HCT116 (cell line): ENCODE data around the gene IP6K3. TPM values are rescaled to one million over a fixed set of nuclear protein-coding genes. Genes with fewer than 3 reads are reported as not detected.

Experiments
- ATAC-seq: fragments of 200-7000 bp; cut with Tn5 transposase; 2 replicates; pipeline ENCODE4 v1.9.1; 2020; ENCODE audit warnings: mild to moderate bottlenecking, moderate library complexity
- BruUV-seq: library from RNA; stranded (reverse); fragments of 400-500 nt; replicated peaks from 2 replicates; lab custom pipeline; 2021; lab: Mats Ljungman, UMichigan
- CTCF ChIA-PET: fragments of 300-600 bp; sonication (Branson Sonifier 250); formaldehyde crosslinking; loops from one replicate; lab custom pipeline; 2021; ENCODE audit warnings: antibody characterized with exemption; lab: Charles Lee
- POLR2A ChIA-PET: fragments of 300-600, 350-600 bp; sonication (Branson Sonifier 250); formaldehyde crosslinking; loops from one replicate; lab custom pipeline; 2021; ENCODE audit warnings: antibody characterized with exemption; lab: Charles Lee
- RAD21 ChIA-PET, 2 experiments: fragments of 300-600 bp; sonication (Branson Sonifier 250); formaldehyde crosslinking; loops; one replicate each; lab custom pipeline; 2023; ENCODE audit warnings: low total read pairs in 2 of 2; ENCODE audit not compliant: uncharacterized antibody in 2 of 2, unreplicated experiment in 2 of 2, low non-redundant PET in 1 of 2; lab: Charles Lee
- DNase-seq: peaks from one replicate; pipeline ENCODE4 v3.0.0-alpha.2; 2010; ENCODE audit warnings: low read depth, low spot score
- H2AFZ ChIP-seq: fragments of 200-600 bp; shearing (Covaris generic), sonication (generic); 2 replicates; pipeline ENCODE4 v1.6.1; 2017; ENCODE audit warnings: low read depth, mixed run types, mixed read lengths, antibody characterized with exemption, low read length; ENCODE audit not compliant: poor library complexity, severe bottlenecking
- H3K27ac ChIP-seq: 2 replicates; pipeline ENCODE4 v1.5.1; 2012; ENCODE audit warnings: low read depth, low read length
- H3K27me3 ChIP-seq: fragments of 200-600 bp; sonication (generic); 2 replicates; pipeline ENCODE4 v1.6.1; 2016; ENCODE audit warnings: mixed run types, low read length, mixed read lengths; ENCODE audit not compliant: insufficient read depth
- H3K36me3 ChIP-seq, 2 experiments: fragments of 200-500 bp in 1 of 2; fragments of 200-600 bp in 1 of 2; sonication (Bioruptor generic) in 1 of 2; sonication (generic) in 1 of 2; 2 replicates each; pipeline versions ENCODE4 v1.5.1 to v1.6.1; 2014 to 2016; ENCODE audit warnings: low read length in 2 of 2, inconsistent platforms in 1 of 2, mixed read lengths in 1 of 2, mixed run types in 1 of 2; ENCODE audit not compliant: insufficient read depth in 2 of 2, control insufficient read depth in 1 of 2
- H3K4me1 ChIP-seq, 2 experiments: fragments of 200-600 bp in 1 of 2; sonication (generic) in 1 of 2; 2 replicates each; pipeline versions ENCODE4 v1.5.1 to v1.6.1; 2012 to 2017; ENCODE audit warnings: low read length in 2 of 2, inconsistent platforms in 1 of 2, mild to moderate bottlenecking in 1 of 2, mixed read lengths in 1 of 2, mixed run types in 1 of 2, moderate library complexity in 1 of 2; ENCODE audit not compliant: insufficient read depth in 2 of 2, control insufficient read depth in 1 of 2
- H3K4me2 ChIP-seq: fragments of 200-600 bp; sonication (generic); 2 replicates; pipeline ENCODE4 v1.6.1; 2017; ENCODE audit warnings: mixed run types, low read length, mixed read lengths
- H3K4me3 ChIP-seq, 2 experiments: fragments of 200-600 bp in 1 of 2; sonication (generic) in 1 of 2; replicated peaks in 1 of 2; 2 replicates each; pipeline ENCODE4 v1.5.1; 2011 to 2016; ENCODE audit warnings: low read length in 2 of 2, control low read depth in 1 of 2, low read depth in 1 of 2, mild to moderate bottlenecking in 1 of 2, mixed read lengths in 1 of 2, mixed run types in 1 of 2
- H3K79me2 ChIP-seq: fragments of 200-600 bp; sonication (generic); 2 replicates; pipeline ENCODE4 v1.6.1; 2017; ENCODE audit warnings: mild to moderate bottlenecking, mixed run types, low read length, moderate library complexity, mixed read lengths; ENCODE audit not compliant: insufficient read depth
- H3K9ac ChIP-seq: fragments of 200-600 bp; sonication (generic); 2 replicates; pipeline ENCODE4 v1.6.1; 2016; ENCODE audit warnings: low read length, mixed read lengths
- H3K9me2 ChIP-seq: fragments of 200-600 bp; sonication (generic), shearing (Covaris generic); 2 replicates; pipeline ENCODE4 v1.6.1; 2017; ENCODE audit warnings: mixed run types, mild to moderate bottlenecking, moderate library complexity; ENCODE audit not compliant: insufficient read depth
- H3K9me3 ChIP-seq, 2 experiments: fragments of 200-500 bp in 1 of 2; fragments of 200-600 bp in 1 of 2; sonication (Bioruptor generic) in 1 of 2; sonication (generic) in 1 of 2; 2 replicates each; pipeline ENCODE4 v1.6.1; 2014 to 2017; ENCODE audit warnings: low read length in 2 of 2, mixed read lengths in 2 of 2, inconsistent platforms in 1 of 2, low read depth in 1 of 2, mild to moderate bottlenecking in 1 of 2, mixed run types in 1 of 2, moderate library complexity in 1 of 2; ENCODE audit not compliant: control insufficient read depth in 1 of 2, insufficient read depth in 1 of 2
- H4K20me1 ChIP-seq: fragments of 200-600 bp; sonication (generic), shearing (Covaris generic); 2 replicates; pipeline ENCODE4 v1.6.1; 2017; ENCODE audit warnings: mixed run types, mild to moderate bottlenecking, moderate library complexity; ENCODE audit not compliant: insufficient read depth
- CTCF ChIP-seq, 3 experiments: fragments of 200-600 bp in 1 of 3; sonication (generic) in 1 of 3; IDR thresholded peaks in 2 of 3; conservative IDR thresholded peaks in 1 of 3; 2 replicates each; pipeline ENCODE4 v1.5.1; 2012 to 2017; ENCODE audit warnings: low read depth in 2 of 3, low read length in 2 of 3, antibody characterized with exemption in 1 of 3, borderline replicate concordance in 1 of 3, control low read depth in 1 of 3, mild to moderate bottlenecking in 1 of 3, mixed read lengths in 1 of 3, mixed run types in 1 of 3, moderate library complexity in 1 of 3; ENCODE audit not compliant: insufficient read depth in 1 of 3
- EGR1 ChIP-seq: IDR thresholded peaks from 2 replicates; pipeline ENCODE4 v1.6.1; 2012; ENCODE audit warnings: low read depth
- FOSL1 ChIP-seq: IDR thresholded peaks from 2 replicates; pipeline ENCODE4 v1.6.1; 2012; ENCODE audit warnings: low read depth
- MAX ChIP-seq: IDR thresholded peaks from 2 replicates; pipeline ENCODE4 v1.6.1; 2012
- POLR2AphosphoS5 ChIP-seq: IDR thresholded peaks from 2 replicates; pipeline ENCODE4 v1.6.1; 2011; ENCODE audit warnings: mild to moderate bottlenecking, low read depth, low read length, moderate library complexity
- RAD21 ChIP-seq: IDR thresholded peaks from 2 replicates; pipeline ENCODE4 v1.6.1; 2012; ENCODE audit warnings: low read depth, mild to moderate bottlenecking
- REST ChIP-seq: IDR thresholded peaks from 2 replicates; pipeline ENCODE4 v1.6.1; 2012; ENCODE audit warnings: low read depth
- SP1 ChIP-seq: IDR thresholded peaks from 2 replicates; pipeline ENCODE4 v1.6.1; 2012; ENCODE audit warnings: low read depth
- ZBTB33 ChIP-seq: IDR thresholded peaks from 2 replicates; pipeline ENCODE4 v1.6.1; 2011; ENCODE audit warnings: mild to moderate bottlenecking, low read length, moderate library complexity; ENCODE audit not compliant: insufficient replicate concordance; ENCODE audit errors: extremely low read depth
- intact Hi-C: fragments of 100-400 bp; cut with micrococcal nuclease; formaldehyde crosslinking; loops from 2 replicates; pipeline ENCODE4 v1.10.0; 2022
- total RNA-seq: library from RNA; stranded (reverse); gene quantifications from one replicate; pipeline ENCODE4 v1.2.1, GENCODE V29; 2021; ENCODE audit not compliant: unreplicated experiment

Gene IP6K3
- total RNA-seq, 1 experiment from 2014 or later: not detected

GRCh38 chr6:33766921-33767907, 20.5 kb upstream of the IP6K3 start:
- Histone ChIP-seq H3K27me3 (no peaks in the 10 kb centered on the region), H3K9ac (no peak overlapping the region), H3K36me3 (no peaks in the 10 kb centered on the region), H3K79me2 (no peaks in the 10 kb centered on the region), H2AFZ (no peak overlapping the region), H3K9me2 (no peaks in the 10 kb centered on the region), H3K4me1 (peaks cover 12 to 23% of the 10 kb centered on the region in 2 experiments), H3K4me3 (no peak overlapping the region), H3K4me2 (no peak overlapping the region), H3K9me3 (no peaks in the 10 kb centered on the region), H4K20me1 (no peaks in the 10 kb centered on the region), H3K27ac (no peak overlapping the region)
- no peak for ATAC-seq
- intact Hi-C loops: no loop called here
- DNase-seq: no peak
- CTCF ChIA-PET: interaction anchor here (0.7 to 1.9 kb wide), 4 partner anchors 8 to 379 kb away, joined by 3 to 8 read pairs (median 4); partner anchors contain the start of gene UQCC2
- TF ChIP-seq MAX: no peak
- no peak for TF ChIP-seq SP1
- no peak for TF ChIP-seq POLR2AphosphoS5
- POLR2A ChIA-PET: no interaction called here
- RAD21 ChIA-PET: interaction anchor here in 1 of 2 experiments (0.7 to 1.0 kb wide), 2 partner anchors 92 to 261 kb away, joined by 3 read pairs; no protein-coding TSS in a partner anchor
- BruUV-seq: no TSS peak

GRCh38 chr6:33765368-33765767, 18.7 kb upstream of the IP6K3 start:
- POLR2A ChIA-PET: no interaction called here
- H4K20me1 ChIP-seq: no peaks in the 10 kb centered on the region
- no peaks in the 10 kb centered on the region for H3K9me3 ChIP-seq
- H3K27me3 ChIP-seq: no peaks in the 10 kb centered on the region
- H3K9me2 ChIP-seq: no peaks in the 10 kb centered on the region
- no peak overlapping the region for H3K4me2 ChIP-seq
- ATAC-seq (no peak), DNase-seq (no peak)
- H3K36me3 ChIP-seq: no peaks in the 10 kb centered on the region
- H3K9ac ChIP-seq: no peak overlapping the region
- no TSS peak for BruUV-seq
- intact Hi-C loops: no loop called here
- TF ChIP-seq FOSL1: no peak
- no peak for TF ChIP-seq ZBTB33
- no peak for TF ChIP-seq EGR1
- no peak for TF ChIP-seq CTCF (IDR thresholded peaks at IDR 0.05 in 2 of 3, conservative IDR thresholded peaks at IDR 0.05 in 1 of 3; ENCODE audit: borderline replicate concordance in 1 of 3, insufficient read depth in 1 of 3, low read depth in 2 of 3, low read length in 2 of 3)
- no peak for TF ChIP-seq SP1
- TF ChIP-seq REST: no peak
- no peak for TF ChIP-seq RAD21
- no peaks in the 10 kb centered on the region for H3K79me2 ChIP-seq
- no peak overlapping the region for H3K4me3 ChIP-seq
- H2AFZ ChIP-seq: no peak overlapping the region
- no peak overlapping the region for H3K27ac ChIP-seq
- peaks cover 3 to 12% of the 10 kb centered on the region in 2 experiments; a peak in 3 of 4 replicates for H3K4me1 ChIP-seq
- RAD21 ChIA-PET: no interaction called here
- CTCF ChIA-PET: interaction anchor here (1.4 kb wide), 1 partner anchor 14 kb away, joined by 3 read pairs; no protein-coding TSS in a partner anchor
